Skeletal muscle satellite cell (primary cell): ENCODE results near the gene HIF1AN.
A peak's percentile ranks its signal among the peaks of the same experiment; 100 is the strongest.

Source experiments
- H3K27me3 ChIP-seq: 2 replicates; pipeline ENCODE4 v1.7.0; 2013; ENCODE audit warnings: low read length; ENCODE audit not compliant: control insufficient read depth, insufficient read depth
- H3K36me3 ChIP-seq: 2 replicates; pipeline ENCODE4 v1.7.0; 2013; ENCODE audit warnings: mild to moderate bottlenecking, control low read depth, low read length; ENCODE audit not compliant: insufficient read depth
- H3K4me1 ChIP-seq: 2 replicates; pipeline ENCODE4 v1.7.0; 2013; ENCODE audit warnings: low read length; ENCODE audit not compliant: control insufficient read depth, insufficient read depth
- H3K4me2 ChIP-seq: 2 replicates; pipeline ENCODE4 v1.7.0; 2013; ENCODE audit warnings: mild to moderate bottlenecking, low read length
- H3K4me3 ChIP-seq: 2 replicates; pipeline ENCODE4 v1.7.0; 2013; ENCODE audit warnings: low read length
- H3K9ac ChIP-seq: 2 replicates; pipeline ENCODE4 v1.7.0; 2013; ENCODE audit warnings: mild to moderate bottlenecking, low read depth, low read length, moderate library complexity
- H3K9me3 ChIP-seq: replicated peaks from 2 replicates; pipeline ENCODE4 v1.7.0; 2013; ENCODE audit warnings: mild to moderate bottlenecking, control low read depth, low read length

Gene HIF1AN

GRCh38 chr10:100522945-100523344 is 12.8 kb upstream of the HIF1AN start:
- Histone ChIP-seq H3K4me3 (no peak overlapping the region), H3K4me2 (no peak overlapping the region), H3K36me3 (peaks cover 40% of the 10 kb centered on the region), H3K9ac (no peak overlapping the region), H3K27me3 (no peaks in the 10 kb centered on the region), H3K4me1 (peaks cover 40% of the 10 kb centered on the region), H3K9me3 (no peaks in the 10 kb centered on the region)

DNA sequence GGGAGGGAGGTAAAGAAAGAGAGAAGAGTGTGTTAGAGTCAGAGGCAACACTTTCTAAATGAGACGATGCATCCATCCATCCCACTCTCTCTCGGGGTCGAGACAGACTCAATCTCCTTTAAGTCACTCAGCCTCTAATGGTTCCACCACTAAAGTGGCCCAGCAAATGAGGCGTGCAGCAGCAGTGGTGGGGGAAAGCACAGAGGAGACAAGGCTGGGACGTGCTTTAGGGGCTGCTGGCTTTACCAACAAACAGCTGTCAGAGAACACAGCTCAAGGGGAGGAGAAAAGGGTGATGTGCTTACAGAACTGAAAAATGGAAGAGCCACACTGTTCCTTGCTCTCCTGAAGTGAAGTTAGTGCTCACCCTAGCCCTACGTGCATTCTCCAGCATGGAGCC is 11.5 kb upstream of the HIF1AN start:
- Histone ChIP-seq H3K4me1 (peaks cover 43% of the 10 kb centered on the region), H3K4me3 (no peak overlapping the region), H3K27me3 (no peaks in the 10 kb centered on the region), H3K36me3 (peaks cover 40% of the 10 kb centered on the region), H3K4me2 (no peak overlapping the region), H3K9me3 (no peaks in the 10 kb centered on the region), H3K9ac (no peak overlapping the region)

DNA sequence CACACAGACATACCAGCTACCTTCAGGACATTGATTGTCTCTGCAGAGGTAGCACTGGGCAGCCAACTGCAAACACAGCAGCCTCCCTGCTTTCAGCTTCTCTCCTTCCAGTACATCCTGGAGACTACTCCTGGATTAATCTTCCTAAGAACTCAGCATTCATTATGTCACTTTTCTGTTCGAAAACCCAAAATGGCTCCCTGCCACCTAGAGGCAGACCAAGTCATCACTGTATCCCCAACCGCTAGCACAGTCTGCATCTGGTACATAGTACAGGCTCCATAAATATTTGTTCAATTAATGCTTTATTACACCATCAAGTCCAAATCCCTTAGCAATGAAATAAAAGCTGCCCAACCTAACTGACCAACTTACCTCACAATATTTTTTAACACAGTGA is 11.1 kb upstream of the HIF1AN start:
- Histone ChIP-seq H3K36me3 (peaks cover 40% of the 10 kb centered on the region), H3K9ac (no peak overlapping the region), H3K4me3 (no peak overlapping the region), H3K27me3 (no peaks in the 10 kb centered on the region), H3K4me2 (no peak overlapping the region), H3K4me1 (peaks cover 39% of the 10 kb centered on the region), H3K9me3 (no peaks in the 10 kb centered on the region)

DNA sequence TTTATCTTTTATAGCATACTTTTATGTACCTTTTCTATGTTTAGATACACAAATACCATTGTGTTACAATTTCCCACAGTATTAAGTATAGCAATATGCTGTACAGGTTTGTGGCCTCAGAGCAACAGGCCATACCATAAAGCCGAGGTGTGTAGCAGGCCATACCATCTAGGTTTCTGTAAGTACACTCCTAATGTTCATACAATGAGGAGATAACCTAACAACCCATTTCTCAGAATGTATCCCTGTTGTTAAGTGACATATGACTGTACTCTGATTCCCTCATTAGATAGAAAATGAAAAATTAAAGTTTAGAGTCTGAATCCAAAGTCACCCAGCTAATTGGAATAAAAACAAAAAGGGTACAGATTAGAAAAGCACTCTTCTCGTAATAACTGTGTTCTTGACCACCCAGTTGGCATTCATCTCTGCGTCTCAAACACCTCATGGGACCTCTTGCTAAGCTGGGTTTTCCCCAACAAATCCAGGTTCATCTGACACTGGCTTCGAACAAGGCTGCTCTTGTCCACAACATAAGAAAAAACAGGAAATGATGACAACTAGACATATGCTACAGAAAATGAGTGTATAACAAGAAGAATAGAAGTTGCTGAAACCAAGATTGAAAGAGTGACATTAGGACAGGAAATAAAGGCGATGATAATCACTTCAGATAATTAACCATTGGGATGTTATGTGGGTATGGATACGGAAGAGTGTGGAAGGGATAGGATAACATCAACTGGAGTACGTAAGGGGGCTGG is 7.4 kb upstream of the HIF1AN start:
- Histone ChIP-seq H3K27me3 (no peaks in the 10 kb centered on the region), H3K4me2 (peak overlapping the region; percentile 96), H3K9ac (peak overlapping the region; percentile 90), H3K9me3 (no peaks in the 10 kb centered on the region), H3K36me3 (peaks cover 32% of the 10 kb centered on the region), H3K4me1 (peaks cover 11% of the 10 kb centered on the region), H3K4me3 (peak overlapping the region; percentile 80)

DNA sequence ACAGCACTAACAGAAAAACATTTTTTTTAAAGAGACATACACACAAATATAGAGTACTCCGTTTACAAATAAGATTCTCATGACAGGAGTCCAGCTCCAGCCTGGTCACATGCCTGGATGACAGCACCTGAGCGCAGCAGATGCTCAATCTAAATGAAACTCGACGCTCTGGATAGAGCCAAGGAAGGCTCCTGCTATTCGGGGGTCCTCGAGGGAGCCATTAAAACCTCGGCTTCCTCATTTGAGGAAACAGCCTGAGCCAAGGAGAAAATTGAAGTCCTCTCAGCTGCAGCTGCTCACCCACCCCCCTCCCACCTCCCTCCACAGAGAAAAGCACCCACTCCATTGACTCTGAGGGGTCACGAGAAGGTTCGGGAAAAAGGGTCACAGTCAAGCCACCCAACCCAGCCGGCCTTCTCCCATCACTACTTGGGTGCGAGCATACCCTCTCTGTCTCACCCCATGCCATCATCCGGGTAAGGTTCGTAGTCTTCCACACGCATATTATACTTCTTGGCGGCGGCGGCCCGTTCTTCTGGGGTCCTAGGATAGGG is 6.7 kb upstream of the HIF1AN start:
- Histone ChIP-seq H3K4me1 (peaks cover 11% of the 10 kb centered on the region), H3K4me2 (peak overlapping the region; percentile 96), H3K36me3 (peaks cover 27% of the 10 kb centered on the region), H3K27me3 (no peaks in the 10 kb centered on the region), H3K9me3 (no peaks in the 10 kb centered on the region), H3K9ac (peak overlapping the region; percentile 90), H3K4me3 (peak overlapping the region; percentile 80)

DNA sequence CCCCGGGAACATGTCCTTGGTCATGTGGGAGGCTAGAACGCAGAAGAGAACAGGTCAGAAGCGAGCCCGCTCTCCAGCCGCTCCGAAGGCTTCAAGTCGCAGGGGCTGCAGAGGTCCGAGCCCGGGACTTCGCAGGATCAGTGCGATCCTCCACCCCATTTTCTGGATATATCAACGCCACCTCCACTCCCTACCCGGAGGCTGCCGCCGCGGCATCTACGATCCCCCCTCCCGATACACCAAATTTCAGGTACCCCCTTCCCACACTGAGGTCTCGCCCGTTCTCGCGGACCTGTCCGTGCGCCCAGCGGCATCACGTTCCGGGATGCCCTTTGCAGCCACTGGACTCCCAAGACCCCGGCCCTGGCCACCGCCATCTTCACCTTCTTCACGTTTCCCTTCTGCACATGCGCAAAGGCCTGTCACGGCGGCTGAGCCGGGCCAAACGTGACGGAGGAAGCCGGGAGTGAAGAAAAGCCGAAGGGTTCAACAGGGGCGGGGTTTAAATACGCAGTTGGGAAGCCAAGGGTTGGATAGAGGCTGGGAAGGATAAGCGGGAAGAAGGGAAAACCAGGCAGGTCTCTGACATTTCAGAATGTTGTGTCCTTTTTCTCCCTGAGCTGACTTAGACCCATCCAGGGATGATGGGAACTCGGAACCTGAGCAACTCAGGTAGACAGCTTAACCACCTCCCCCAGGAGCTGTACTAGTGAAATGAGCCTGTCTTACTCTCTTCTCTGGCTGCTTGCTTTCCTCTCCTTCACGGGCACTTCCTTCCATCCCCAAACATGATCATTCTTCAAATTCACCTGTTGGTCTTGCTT is 6.1 kb upstream of the HIF1AN start, which contains the start of gene NDUFB8:
NDUFB8 (minus strand) TSS at position 397 of the 824 bp plus-strand sequence; CDS start at position 377, 20 bp downstream.
- Histone ChIP-seq H3K9me3 (no peaks in the 10 kb centered on the region), H3K4me3 (peak within 1 kb of the TSS; percentile 80), H3K4me1 (peaks cover 11% of the 10 kb centered on the region)

GRCh38 chr10:100531761-100532160 is 4.0 kb upstream of the HIF1AN start:
- no peak overlapping the region for H3K9ac ChIP-seq
- H3K9me3 ChIP-seq: no peaks in the 10 kb centered on the region
- no peak overlapping the region for H3K4me2 ChIP-seq
- peaks cover 3% of the 10 kb centered on the region for H3K36me3 ChIP-seq
- H3K27me3 ChIP-seq: no peaks in the 10 kb centered on the region
- no peak overlapping the region for H3K4me3 ChIP-seq
- H3K4me1 ChIP-seq: peaks cover 20% of the 10 kb centered on the region

More for the DNA sequence above, 6.1 kb upstream of the HIF1AN start, which contains the start of gene NDUFB8:
- Histone ChIP-seq H3K36me3 (peaks cover 21% of the 10 kb centered on the region), H3K9ac (peak within 1 kb of the TSS; percentile 90), H3K4me2 (peak within 1 kb of the TSS; percentile 96), H3K27me3 (no peaks in the 10 kb centered on the region)

DNA sequence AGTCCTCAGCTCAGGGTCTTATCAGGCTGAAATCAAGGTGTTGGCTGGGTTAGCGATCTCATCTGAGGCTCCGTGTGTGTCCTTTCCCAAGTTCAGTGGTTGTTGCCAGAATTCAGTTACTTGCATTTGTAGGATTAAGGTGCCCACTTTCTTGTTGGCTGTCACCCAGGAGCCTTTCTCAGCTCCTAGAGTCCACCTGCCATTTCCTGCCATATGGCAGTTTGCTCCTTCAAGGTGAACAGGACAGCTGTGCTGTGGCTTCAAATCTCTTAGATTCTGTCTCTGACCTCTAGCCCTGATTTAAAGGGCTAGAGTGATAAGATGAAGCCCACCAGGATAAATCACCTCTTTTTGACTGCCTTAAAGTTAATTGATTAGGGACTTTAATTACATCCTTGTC is 1.0 kb upstream of the HIF1AN start:
- Histone ChIP-seq H3K9me3 (no peaks in the 10 kb centered on the region), H3K4me3 (no peak overlapping the region), H3K4me1 (peaks cover 27% of the 10 kb centered on the region), H3K4me2 (no peak overlapping the region), H3K27me3 (no peaks in the 10 kb centered on the region), H3K9ac (no peak overlapping the region), H3K36me3 (peaks cover 15% of the 10 kb centered on the region)

- Histone ChIP-seq H3K9ac (peak overlapping the region; percentile 63), H3K36me3 (peaks cover 15% of the 10 kb centered on the region), H3K4me3 (peak overlapping the region; percentile 86)
Observed at GRCh38 chr10:100535338-100535714, 417 bp upstream of the HIF1AN start.

GRCh38 chr10:100537475-100537874 is 1.7 kb downstream of the HIF1AN start:
- peak overlapping the region; percentile 94 for H3K4me2 ChIP-seq
- peaks cover 23% of the 10 kb centered on the region for H3K4me1 ChIP-seq
- H3K4me3 ChIP-seq: peak overlapping the region; percentile 45
- no peak overlapping the region for H3K9ac ChIP-seq
- H3K9me3 ChIP-seq: no peaks in the 10 kb centered on the region
- no peaks in the 10 kb centered on the region for H3K27me3 ChIP-seq
- H3K36me3 ChIP-seq: peaks cover 28% of the 10 kb centered on the region

More at GRCh38 chr10:100535338-100535714, 417 bp upstream of the HIF1AN start:
- Histone ChIP-seq H3K9me3 (no peaks in the 10 kb centered on the region), H3K4me1 (peaks cover 23% of the 10 kb centered on the region), H3K4me2 (peak overlapping the region; percentile 80), H3K27me3 (no peaks in the 10 kb centered on the region)

DNA sequence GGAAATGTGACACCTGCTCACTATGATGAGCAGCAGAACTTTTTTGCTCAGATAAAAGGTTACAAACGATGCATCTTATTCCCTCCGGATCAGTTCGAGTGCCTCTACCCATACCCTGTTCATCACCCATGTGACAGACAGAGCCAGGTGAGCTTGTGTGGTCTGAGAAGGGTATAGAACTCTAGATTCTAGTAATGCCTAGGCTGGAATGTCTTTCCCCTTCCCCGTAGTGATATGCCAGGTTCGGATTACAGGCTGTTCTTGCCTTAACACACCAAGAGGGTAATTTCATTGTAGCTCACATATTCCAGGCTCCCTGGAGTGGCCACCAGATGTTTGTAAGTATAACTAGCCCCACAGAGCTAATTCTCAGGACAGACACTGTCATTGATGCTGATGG is 9.2 kb downstream of the HIF1AN start:
- Histone ChIP-seq H3K4me1 (no peaks in the 10 kb centered on the region), H3K36me3 (peaks cover 75% of the 10 kb centered on the region), H3K27me3 (no peaks in the 10 kb centered on the region), H3K4me2 (no peak overlapping the region), H3K9me3 (no peaks in the 10 kb centered on the region), H3K9ac (no peak overlapping the region), H3K4me3 (no peak overlapping the region)
